NT2/D1 (cell line): Measurements from ENCODE around the gene SH3GL2.

ENCODE experiments used
- DNase-seq: peaks from one replicate; pipeline ENCODE4 v3.0.0-alpha.2; 2011; ENCODE audit warnings: low read depth, low spot score
- H3K27me3 ChIP-seq: 2 replicates; pipeline ENCODE4 v1.6.0; 2011; ENCODE audit warnings: mild to moderate bottlenecking; ENCODE audit not compliant: insufficient read length, insufficient read depth
- H3K36me3 ChIP-seq: 2 replicates; pipeline ENCODE4 v1.6.1; 2011; ENCODE audit warnings: mild to moderate bottlenecking, low read length, mixed read lengths; ENCODE audit not compliant: insufficient read depth, insufficient read length
- H3K4me1 ChIP-seq: 2 replicates; pipeline ENCODE4 v1.5.1; 2011; ENCODE audit not compliant: insufficient read depth, insufficient read length
- H3K4me3 ChIP-seq: 2 replicates; pipeline ENCODE4 v1.5.1; 2011; ENCODE audit warnings: low read depth; ENCODE audit not compliant: insufficient read length
- H3K9ac ChIP-seq: 2 replicates; pipeline ENCODE4 v1.6.0; 2011; ENCODE audit warnings: low read depth; ENCODE audit not compliant: insufficient read length
- H3K9me3 ChIP-seq: 2 replicates; pipeline ENCODE4 v1.5.1; 2011; ENCODE audit warnings: mild to moderate bottlenecking, low read length; ENCODE audit not compliant: insufficient read depth
- SUZ12 ChIP-seq: IDR thresholded peaks from 2 replicates; pipeline ENCODE4 v1.6.1; 2011; ENCODE audit not compliant: insufficient read length, insufficient read depth; ENCODE audit errors: extremely low read depth
- YY1 ChIP-seq: IDR thresholded peaks from 2 replicates; pipeline ENCODE4 v1.6.1; 2011; ENCODE audit not compliant: insufficient read length, insufficient read depth
- ZNF274 ChIP-seq: IDR thresholded peaks from 2 replicates; pipeline ENCODE4 v1.6.1; 2011; ENCODE audit warnings: mild to moderate bottlenecking, low read depth, low read length

Gene SH3GL2

GRCh38 chr9:17772223-17772622 lies 193.4 kb downstream of the SH3GL2 start:
- Histone ChIP-seq H3K9ac (no peak overlapping the region), H3K9me3 (no peaks in the 10 kb centered on the region)
- TF ChIP-seq SUZ12 (no peak), YY1 (no peak), ZNF274 (no peak)

GRCh38 chr9:17775656-17776055 lies 196.8 kb downstream of the SH3GL2 start:
- H3K4me3 ChIP-seq = no peak overlapping the region
- no peaks in the 10 kb centered on the region for H3K27me3 ChIP-seq
- H3K4me1 ChIP-seq = no peaks in the 10 kb centered on the region
- H3K36me3 ChIP-seq = no peaks in the 10 kb centered on the region
- DNase-seq = no peak
- no peak for TF ChIP-seq ZNF274
- TF ChIP-seq YY1 = no peak
- no peak for TF ChIP-seq SUZ12
- no peaks in the 10 kb centered on the region for H3K9me3 ChIP-seq
- no peak overlapping the region for H3K9ac ChIP-seq

More at GRCh38 chr9:17772223-17772622, 193.4 kb downstream of the SH3GL2 start:
- no peaks in the 10 kb centered on the region for H3K36me3 ChIP-seq
- no peak for DNase-seq
- no peaks in the 10 kb centered on the region for H3K27me3 ChIP-seq
- H3K4me1 ChIP-seq = no peaks in the 10 kb centered on the region
- no peak overlapping the region for H3K4me3 ChIP-seq

- no peaks in the 10 kb centered on the region for H3K4me1 ChIP-seq
- no peaks in the 10 kb centered on the region for H3K36me3 ChIP-seq
- H3K9ac ChIP-seq = no peak overlapping the region
- no peaks in the 10 kb centered on the region for H3K9me3 ChIP-seq
- TF ChIP-seq ZNF274 = no peak
- no peak for TF ChIP-seq SUZ12
- no peak for TF ChIP-seq YY1
- DNase-seq = no peak
- no peak overlapping the region for H3K4me3 ChIP-seq
- no peaks in the 10 kb centered on the region for H3K27me3 ChIP-seq
Measured at GRCh38 chr9:17776735-17777134, 197.9 kb downstream of the SH3GL2 start.

GRCh38 chr9:17777465-17777864 lies 198.6 kb downstream of the SH3GL2 start:
- no peak overlapping the region for H3K4me3 ChIP-seq
- H3K9ac ChIP-seq = no peak overlapping the region
- H3K27me3 ChIP-seq = no peaks in the 10 kb centered on the region
- no peak for DNase-seq
- TF ChIP-seq YY1 = no peak
- no peak for TF ChIP-seq SUZ12
- no peaks in the 10 kb centered on the region for H3K36me3 ChIP-seq
- no peaks in the 10 kb centered on the region for H3K9me3 ChIP-seq
- no peaks in the 10 kb centered on the region for H3K4me1 ChIP-seq

GRCh38 chr9:17782430-17783149 lies 203.7 kb downstream of the SH3GL2 start:
- Histone ChIP-seq H3K36me3 (no peaks in the 10 kb centered on the region), H3K4me1 (no peaks in the 10 kb centered on the region), H3K27me3 (no peaks in the 10 kb centered on the region), H3K9me3 (no peaks in the 10 kb centered on the region), H3K4me3 (no peak overlapping the region), H3K9ac (no peak overlapping the region)
- no peak for DNase-seq
- TF ChIP-seq YY1 (no peak), ZNF274 (no peak), SUZ12 (no peak)

GRCh38 chr9:17783227-17783626 lies 204.4 kb downstream of the SH3GL2 start:
- H3K4me1 ChIP-seq = no peaks in the 10 kb centered on the region
- DNase-seq = no peak
- TF ChIP-seq YY1 (no peak), SUZ12 (no peak), ZNF274 (no peak)
- H3K9ac ChIP-seq = no peak overlapping the region
- H3K36me3 ChIP-seq = no peaks in the 10 kb centered on the region
- H3K9me3 ChIP-seq = no peaks in the 10 kb centered on the region
- no peak overlapping the region for H3K4me3 ChIP-seq
- H3K27me3 ChIP-seq = no peaks in the 10 kb centered on the region

GRCh38 chr9:17789316-17789715 lies 210.4 kb downstream of the SH3GL2 start:
- Histone ChIP-seq H3K4me1 (no peaks in the 10 kb centered on the region), H3K36me3 (no peaks in the 10 kb centered on the region), H3K9me3 (no peaks in the 10 kb centered on the region), H3K27me3 (no peaks in the 10 kb centered on the region), H3K9ac (no peak overlapping the region), H3K4me3 (no peak overlapping the region)
- no peak for DNase-seq
- TF ChIP-seq ZNF274 = no peak
- no peak for TF ChIP-seq YY1
- no peak for TF ChIP-seq SUZ12
